ENCODE results near the gene SYT7.

DNA sequence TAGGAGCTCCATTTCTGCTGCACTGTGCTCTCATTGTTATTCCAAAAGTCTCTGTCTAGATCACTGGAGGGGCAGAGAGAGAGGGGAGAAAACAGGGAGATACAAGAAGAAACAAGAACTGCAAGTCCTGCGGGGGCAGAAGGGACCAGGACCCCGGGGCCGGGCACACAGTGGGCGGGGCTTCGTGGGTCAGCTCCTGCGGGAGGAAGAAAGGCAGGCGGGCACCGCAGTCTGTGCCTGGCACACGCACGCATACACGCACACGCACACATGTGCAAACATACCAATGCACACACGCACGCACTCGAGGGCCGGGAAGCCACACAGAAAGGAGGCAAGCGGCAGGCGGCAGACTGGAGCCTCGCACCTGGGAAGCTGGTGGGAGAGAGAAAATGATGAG lies 33.6 kb downstream of the SYT7 start:
- TF ChIP-seq, protein P1, sequence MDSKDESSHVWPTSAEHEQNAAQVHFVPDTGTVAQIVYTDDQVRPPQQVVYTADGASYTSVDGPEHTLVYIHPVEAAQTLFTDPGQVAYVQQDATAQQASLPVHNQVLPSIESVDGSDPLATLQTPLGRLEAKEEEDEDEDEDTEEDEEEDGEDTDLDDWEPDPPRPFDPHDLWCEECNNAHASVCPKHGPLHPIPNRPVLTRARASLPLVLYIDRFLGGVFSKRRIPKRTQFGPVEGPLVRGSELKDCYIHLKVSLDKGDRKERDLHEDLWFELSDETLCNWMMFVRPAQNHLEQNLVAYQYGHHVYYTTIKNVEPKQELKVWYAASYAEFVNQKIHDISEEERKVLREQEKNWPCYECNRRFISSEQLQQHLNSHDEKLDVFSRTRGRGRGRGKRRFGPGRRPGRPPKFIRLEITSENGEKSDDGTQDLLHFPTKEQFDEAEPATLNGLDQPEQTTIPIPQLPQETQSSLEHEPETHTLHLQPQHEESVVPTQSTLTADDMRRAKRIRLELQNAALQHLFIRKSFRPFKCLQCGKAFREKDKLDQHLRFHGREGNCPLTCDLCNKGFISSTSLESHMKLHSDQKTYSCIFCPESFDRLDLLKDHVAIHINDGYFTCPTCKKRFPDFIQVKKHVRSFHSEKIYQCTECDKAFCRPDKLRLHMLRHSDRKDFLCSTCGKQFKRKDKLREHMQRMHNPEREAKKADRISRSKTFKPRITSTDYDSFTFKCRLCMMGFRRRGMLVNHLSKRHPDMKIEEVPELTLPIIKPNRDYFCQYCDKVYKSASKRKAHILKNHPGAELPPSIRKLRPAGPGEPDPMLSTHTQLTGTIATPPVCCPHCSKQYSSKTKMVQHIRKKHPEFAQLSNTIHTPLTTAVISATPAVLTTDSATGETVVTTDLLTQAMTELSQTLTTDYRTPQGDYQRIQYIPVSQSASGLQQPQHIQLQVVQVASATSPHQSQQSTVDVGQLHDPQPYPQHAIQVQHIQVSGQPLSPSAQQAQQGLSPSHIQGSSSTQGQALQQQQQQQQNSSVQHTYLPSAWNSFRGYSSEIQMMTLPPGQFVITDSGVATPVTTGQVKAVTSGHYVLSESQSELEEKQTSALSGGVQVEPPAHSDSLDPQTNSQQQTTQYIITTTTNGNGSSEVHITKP (tag by site-specific recombination; IDR thresholded peaks at IDR 0.05): no peak
- TF ChIP-seq, protein P2, sequence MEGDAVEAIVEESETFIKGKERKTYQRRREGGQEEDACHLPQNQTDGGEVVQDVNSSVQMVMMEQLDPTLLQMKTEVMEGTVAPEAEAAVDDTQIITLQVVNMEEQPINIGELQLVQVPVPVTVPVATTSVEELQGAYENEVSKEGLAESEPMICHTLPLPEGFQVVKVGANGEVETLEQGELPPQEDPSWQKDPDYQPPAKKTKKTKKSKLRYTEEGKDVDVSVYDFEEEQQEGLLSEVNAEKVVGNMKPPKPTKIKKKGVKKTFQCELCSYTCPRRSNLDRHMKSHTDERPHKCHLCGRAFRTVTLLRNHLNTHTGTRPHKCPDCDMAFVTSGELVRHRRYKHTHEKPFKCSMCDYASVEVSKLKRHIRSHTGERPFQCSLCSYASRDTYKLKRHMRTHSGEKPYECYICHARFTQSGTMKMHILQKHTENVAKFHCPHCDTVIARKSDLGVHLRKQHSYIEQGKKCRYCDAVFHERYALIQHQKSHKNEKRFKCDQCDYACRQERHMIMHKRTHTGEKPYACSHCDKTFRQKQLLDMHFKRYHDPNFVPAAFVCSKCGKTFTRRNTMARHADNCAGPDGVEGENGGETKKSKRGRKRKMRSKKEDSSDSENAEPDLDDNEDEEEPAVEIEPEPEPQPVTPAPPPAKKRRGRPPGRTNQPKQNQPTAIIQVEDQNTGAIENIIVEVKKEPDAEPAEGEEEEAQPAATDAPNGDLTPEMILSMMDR (tag by site-specific recombination; IDR thresholded peaks at IDR 0.05): no peak
- TF ChIP-seq ZBTB7A (tag by site-specific recombination; IDR thresholded peaks at IDR 0.05; ENCODE audit: low read depth): no peak
- no peak for TF ChIP-seq ZNF792 (tag by site-specific recombination; IDR thresholded peaks at IDR 0.05)
- no peak for TF ChIP-seq KLF1 (tag by site-specific recombination; IDR thresholded peaks at IDR 0.05)
- no peak for TF ChIP-seq REPIN1 (tag by site-specific recombination; IDR thresholded peaks at IDR 0.05; ENCODE audit: low read depth)
